Right atrium auricular region (tissue), 2 donors: ENCODE data around the gene PUM1. TPM values are rescaled to one million over a fixed set of nuclear protein-coding genes. Genes with fewer than 3 reads are reported as not detected.
"Not testable (repeated sequence)": the region's sequence is repeated elsewhere in the genome, so short reads cannot be mapped to it uniquely, and the experiment has no call there.

Experiments
- DNase-seq: peaks from one replicate; pipeline ENCODE4 v3.0.0-alpha.2; 2019; ENCODE audit warnings: low spot score
- H3K27ac ChIP-seq, 2 donors: fragments of 200-600 bp; sonication (generic); 1 replicate in 1 of 2; 2 replicates in 1 of 2; pipeline ENCODE4 v1.5.1; 2016 to 2019
- H3K27me3 ChIP-seq, 2 donors: fragments of 200-600 bp; sonication (generic); one replicate each; pipeline versions ENCODE4 v1.5.1 to v1.6.0; 2017 to 2019
- H3K36me3 ChIP-seq: fragments of 200-600 bp; sonication (generic); one replicate; pipeline ENCODE4 v1.5.1; 2016
- H3K4me1 ChIP-seq, 2 donors: fragments of 200-600 bp; sonication (generic); one replicate each; pipeline versions ENCODE4 v1.5.1 to v1.6.0; 2017 to 2019
- H3K4me3 ChIP-seq, 2 donors: fragments of 200-600 bp; sonication (generic); 1 replicate in 1 of 2; 2 replicates in 1 of 2; pipeline ENCODE4 v1.5.1; 2017 to 2019; ENCODE audit warnings: mild to moderate bottlenecking in 1 of 2, moderate library complexity in 1 of 2
- H3K9me3 ChIP-seq, 2 donors: fragments of 200-600 bp; sonication (generic); one replicate each; pipeline ENCODE4 v1.5.1; 2019
- CTCF ChIP-seq, 2 donors: fragments of 200-600 bp; sonication (generic); IDR thresholded peaks; one replicate each; pipeline ENCODE4 v1.5.1; 2019; ENCODE audit warnings: antibody characterized with exemption in 2 of 2
- total RNA-seq, 2 donors: library from RNA; depleted of rRNA; stranded (reverse); fragments of >200 nt; gene quantifications; one replicate each; pipeline ENCODE4 v1.1.0, GENCODE V29; 2016

The PUM1 gene
- total RNA-seq, 2 donors from 2014 or later, result 51.2 to 68.8 TPM

DNA sequence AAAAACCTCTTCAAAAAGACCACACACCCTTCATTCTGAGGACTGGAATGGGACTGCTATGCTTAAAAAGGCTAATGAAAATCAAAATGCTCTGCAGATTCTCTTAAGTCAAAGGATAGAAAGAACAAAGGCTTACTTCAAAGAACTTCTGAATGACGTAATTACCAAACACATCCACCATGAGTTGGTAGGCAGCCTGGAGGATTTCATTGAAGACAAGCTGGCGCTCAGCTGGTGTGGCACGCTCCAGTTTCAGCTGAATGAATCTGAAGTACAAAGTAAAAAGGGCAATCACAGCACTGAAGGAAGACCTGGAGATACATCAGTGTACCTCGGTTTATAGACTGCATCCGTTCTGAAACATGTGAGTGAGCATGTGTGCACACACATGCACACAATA lies 113.4 kb downstream of the PUM1 start:
- no peak for TF ChIP-seq CTCF (IDR thresholded peaks at IDR 0.05)
- Histone ChIP-seq H3K4me1 (no peaks in the 10 kb centered on the region), H3K27ac (no peak overlapping the region), H3K4me3 (no peak overlapping the region), H3K36me3 (peaks cover 71% of the 10 kb centered on the region), H3K27me3 (no peaks in the 10 kb centered on the region), H3K9me3 (no peaks in the 10 kb centered on the region)
- DNase-seq, result no peak

- no peak for DNase-seq
- Histone ChIP-seq H3K27ac (no peak overlapping the region), H3K4me1 (no peaks in the 10 kb centered on the region), H3K27me3 (no peaks in the 10 kb centered on the region), H3K4me3 (no peak overlapping the region), H3K36me3 (peaks cover 79% of the 10 kb centered on the region), H3K9me3 (no peaks in the 10 kb centered on the region)
- TF ChIP-seq CTCF (IDR thresholded peaks at IDR 0.05), result no peak
Measured at GRCh38 chr1:30950700-30951099, 114.8 kb downstream of the PUM1 start.

DNA sequence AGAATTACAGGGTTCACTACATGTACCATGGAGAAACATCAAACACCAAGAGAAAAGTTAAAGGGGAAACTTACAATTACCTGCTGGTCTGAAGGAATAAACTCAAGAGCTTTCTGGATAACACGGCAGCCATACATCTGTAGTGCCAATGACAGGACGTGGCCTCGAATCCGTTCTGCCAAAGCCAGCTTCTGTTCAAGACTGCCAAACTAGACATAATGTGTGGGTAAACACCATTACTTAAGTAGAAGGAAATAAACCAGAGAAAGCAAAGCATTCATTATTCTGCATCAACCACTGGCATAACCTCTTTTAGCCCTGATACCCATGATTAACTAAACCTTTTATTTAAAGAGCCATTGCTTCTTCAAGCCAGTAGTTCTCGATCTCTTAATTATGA lies 115.5 kb downstream of the PUM1 start:
- Histone ChIP-seq H3K27ac (no peak overlapping the region), H3K36me3 (peaks cover 83% of the 10 kb centered on the region), H3K27me3 (no peaks in the 10 kb centered on the region), H3K4me3 (no peak overlapping the region), H3K9me3 (no peaks in the 10 kb centered on the region), H3K4me1 (no peaks in the 10 kb centered on the region)
- DNase-seq, result no peak
- no peak for TF ChIP-seq CTCF (IDR thresholded peaks at IDR 0.05)

GRCh38 chr1:30949487-30949838 lies 116.1 kb downstream of the PUM1 start:
- peaks cover 83% of the 10 kb centered on the region for H3K36me3 ChIP-seq
- not testable (repeated sequence) for DNase-seq

GRCh38 chr1:30948813-30949486 lies 116.6 kb downstream of the PUM1 start:
- peaks cover 83% of the 10 kb centered on the region for H3K36me3 ChIP-seq
- H3K4me1 ChIP-seq, H3K4me3 ChIP-seq, H3K9me3 ChIP-seq, DNase-seq, H3K27me3 ChIP-seq, H3K27ac ChIP-seq: not testable (repeated sequence)

More at GRCh38 chr1:30949487-30949838, 116.1 kb downstream of the PUM1 start:
- H3K9me3 ChIP-seq, H3K27me3 ChIP-seq, H3K4me1 ChIP-seq, H3K4me3 ChIP-seq, H3K27ac ChIP-seq: not testable (repeated sequence)

- no peak for TF ChIP-seq CTCF (IDR thresholded peaks at IDR 0.05)
- H3K27me3 ChIP-seq, result no peaks in the 10 kb centered on the region
- H3K9me3 ChIP-seq, result no peaks in the 10 kb centered on the region
- H3K4me1 ChIP-seq, result no peaks in the 10 kb centered on the region
- DNase-seq, result no peak
- no peak overlapping the region for H3K4me3 ChIP-seq
- no peak overlapping the region for H3K27ac ChIP-seq
- peaks cover 83% of the 10 kb centered on the region for H3K36me3 ChIP-seq
Measured at GRCh38 chr1:30948278-30948677, 117.2 kb downstream of the PUM1 start.

- no peaks in the 10 kb centered on the region for H3K4me1 ChIP-seq
- no peak overlapping the region for H3K4me3 ChIP-seq
- no peak for DNase-seq
- no peak overlapping the region for H3K27ac ChIP-seq
- peaks cover 85% of the 10 kb centered on the region for H3K36me3 ChIP-seq
- TF ChIP-seq CTCF (IDR thresholded peaks at IDR 0.05), result no peak
- H3K9me3 ChIP-seq, result no peaks in the 10 kb centered on the region
- H3K27me3 ChIP-seq, result no peaks in the 10 kb centered on the region
Measured at GRCh38 chr1:30947212-30947611, 118.3 kb downstream of the PUM1 start.
